GM19328 (cell line): ENCODE measurements around the gene PDGFRA.

Experiments
- ATAC-seq: cut with Tn5 transposase; IDR thresholded peaks from one replicate; pipeline ENCODE4 v1.9.1; 2021; ENCODE audit warnings: mild to moderate bottlenecking, moderate library complexity; ENCODE audit not compliant: unreplicated experiment

Gene PDGFRA

DNA sequence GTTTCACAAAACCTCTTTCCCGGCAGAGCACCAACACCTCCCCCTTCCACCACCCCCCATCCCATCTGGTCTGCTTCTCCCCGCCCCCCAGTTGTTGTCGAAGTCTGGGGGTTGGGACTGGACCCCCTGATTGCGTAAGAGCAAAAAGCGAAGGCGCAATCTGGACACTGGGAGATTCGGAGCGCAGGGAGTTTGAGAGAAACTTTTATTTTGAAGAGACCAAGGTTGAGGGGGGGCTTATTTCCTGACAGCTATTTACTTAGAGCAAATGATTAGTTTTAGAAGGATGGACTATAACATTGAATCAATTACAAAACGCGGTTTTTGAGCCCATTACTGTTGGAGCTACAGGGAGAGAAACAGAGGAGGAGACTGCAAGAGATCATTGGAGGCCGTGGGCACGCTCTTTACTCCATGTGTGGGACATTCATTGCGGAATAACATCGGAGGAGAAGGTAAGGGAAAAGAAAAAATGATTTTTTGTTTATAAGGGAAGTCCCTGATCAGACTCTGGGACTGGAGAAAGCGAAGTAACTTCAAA lies at the start of gene PDGFRA:
Gene PDGFRA, plus strand, starts transcription at position 333 of the 541 bp plus-strand sequence. CDS start 29,476 bp downstream, outside the sequence.
- ATAC-seq, result no peak

DNA sequence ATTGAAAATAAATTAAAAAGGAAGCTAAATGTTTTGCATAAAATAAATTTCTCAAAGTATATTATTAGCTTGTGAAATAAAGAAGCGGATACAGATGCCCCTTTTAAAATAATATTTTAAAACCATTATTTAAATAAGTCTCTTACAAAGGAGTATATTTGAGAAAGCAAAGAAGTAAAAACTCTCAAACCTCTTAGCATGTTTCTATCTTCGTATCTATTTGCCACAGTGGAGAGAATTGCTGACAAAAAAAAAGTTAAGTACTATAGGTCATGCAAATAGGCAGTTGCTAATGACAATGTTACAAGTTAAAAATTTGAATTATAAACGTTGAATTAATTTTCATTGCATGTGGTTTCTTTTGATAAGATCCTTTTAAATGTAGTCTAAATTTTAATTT lies 44.5 kb upstream of the PDGFRA start:
- ATAC-seq, result no peak

DNA sequence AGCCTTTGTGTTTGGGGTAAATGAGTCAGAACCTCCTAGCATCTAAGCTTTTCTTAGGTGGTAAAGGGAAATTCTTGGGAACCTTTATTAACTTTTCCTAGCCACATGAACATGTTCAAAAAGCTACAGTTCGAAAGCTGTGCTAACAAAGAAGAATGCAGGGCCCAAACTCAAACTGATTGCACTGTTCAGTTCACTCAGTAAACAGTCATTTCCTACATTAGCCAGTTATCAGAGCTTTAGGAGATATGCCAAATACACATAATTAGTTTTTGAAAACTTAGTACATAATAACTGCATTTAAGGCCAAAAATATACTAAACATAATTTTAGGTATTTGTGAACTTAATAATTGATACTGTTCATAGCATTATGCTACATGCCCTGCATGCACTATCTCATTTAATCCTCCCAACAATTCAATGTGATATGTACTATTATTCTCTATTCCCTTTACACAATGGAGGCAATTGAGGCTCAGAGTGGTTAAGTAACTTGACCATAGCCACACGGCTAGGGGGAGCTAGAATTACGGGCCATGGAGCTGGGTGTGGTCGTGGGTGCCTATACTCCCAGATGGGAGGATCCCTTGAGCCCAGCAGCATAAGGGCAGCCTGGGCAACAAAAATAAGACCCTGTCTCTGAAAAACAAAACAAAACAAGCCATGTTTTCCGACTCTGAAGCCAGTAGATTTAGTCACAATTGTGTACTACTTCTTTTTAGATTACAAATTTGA lies 43.9 kb upstream of the PDGFRA start:
- no peak for ATAC-seq

DNA sequence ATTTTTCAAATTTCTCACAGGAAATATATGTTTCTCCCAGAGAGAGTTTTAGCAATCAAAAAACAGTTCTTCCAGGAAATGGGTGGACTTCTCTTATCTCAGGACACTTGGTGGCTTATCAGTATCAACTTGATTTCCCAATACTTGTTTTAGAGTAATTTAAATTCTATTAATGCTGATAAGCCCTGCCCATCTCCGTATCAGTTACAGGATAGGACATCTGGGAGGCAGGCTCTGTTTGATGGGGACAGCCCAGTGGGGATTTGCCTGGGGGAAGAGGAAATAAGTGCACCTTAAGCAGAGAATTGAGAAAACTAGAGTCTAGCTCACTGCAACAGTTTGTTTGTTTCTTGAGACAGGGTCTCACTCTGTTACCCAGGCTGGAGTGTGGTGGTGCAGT lies 43.2 kb upstream of the PDGFRA start:
- no peak for ATAC-seq

DNA sequence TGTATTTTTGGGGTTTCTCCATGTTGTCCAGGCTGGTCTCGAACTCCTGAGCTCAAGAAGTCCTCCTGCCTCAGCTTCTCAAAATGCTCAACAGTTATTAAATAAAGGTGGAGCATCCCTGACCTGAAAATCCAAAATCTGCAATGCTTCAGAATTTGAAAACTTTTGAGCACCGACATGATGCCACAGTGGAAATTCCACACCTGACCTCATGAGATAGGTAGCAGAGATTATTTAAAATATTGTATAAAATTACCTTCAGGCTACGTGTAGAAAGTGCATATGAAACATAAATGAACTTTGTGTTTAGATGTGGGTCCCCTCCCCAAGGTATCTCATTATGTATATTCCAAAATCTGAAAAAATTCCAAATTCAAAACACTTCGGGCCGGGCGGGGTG lies 42.7 kb upstream of the PDGFRA start:
- ATAC-seq, result no peak

DNA sequence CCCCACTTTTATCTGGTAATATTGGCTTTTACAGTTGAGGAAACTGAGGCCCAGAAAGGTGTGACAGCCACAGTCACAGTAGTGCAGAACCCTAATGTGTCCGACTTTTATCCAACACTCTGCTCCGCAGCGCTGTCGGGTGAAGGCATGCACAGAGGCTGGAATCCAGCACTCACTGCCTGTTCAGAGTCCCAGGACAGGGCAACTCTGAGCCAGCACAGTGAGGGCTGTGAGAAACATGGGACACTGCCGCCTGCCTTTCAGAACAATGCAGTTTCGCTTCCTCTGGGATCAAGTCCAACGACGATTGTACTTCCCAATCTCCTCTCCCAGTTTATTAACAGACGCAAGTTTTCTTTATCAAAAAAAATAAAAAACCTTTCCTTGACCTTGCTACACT lies 41.9 kb upstream of the PDGFRA start:
- no peak for ATAC-seq

DNA sequence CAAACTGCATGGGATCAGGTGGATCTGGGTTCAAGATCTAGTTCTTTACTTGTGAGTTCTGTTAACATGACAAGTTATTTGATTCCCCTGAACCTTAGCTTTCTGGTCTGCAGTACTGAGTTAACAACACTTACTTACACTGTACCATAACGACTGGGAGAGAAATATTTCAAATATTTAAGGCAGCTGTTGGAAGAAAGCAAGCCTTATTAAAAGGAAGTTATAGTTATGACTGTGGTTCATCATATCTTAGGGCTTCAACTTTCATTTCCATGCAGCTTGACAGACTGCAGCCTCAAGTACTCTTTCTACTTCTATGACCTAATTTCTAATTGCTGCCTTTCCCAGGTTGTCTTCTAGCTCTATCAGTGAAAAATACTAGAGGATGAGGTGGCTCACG lies 40.0 kb upstream of the PDGFRA start:
- ATAC-seq, result no peak

DNA sequence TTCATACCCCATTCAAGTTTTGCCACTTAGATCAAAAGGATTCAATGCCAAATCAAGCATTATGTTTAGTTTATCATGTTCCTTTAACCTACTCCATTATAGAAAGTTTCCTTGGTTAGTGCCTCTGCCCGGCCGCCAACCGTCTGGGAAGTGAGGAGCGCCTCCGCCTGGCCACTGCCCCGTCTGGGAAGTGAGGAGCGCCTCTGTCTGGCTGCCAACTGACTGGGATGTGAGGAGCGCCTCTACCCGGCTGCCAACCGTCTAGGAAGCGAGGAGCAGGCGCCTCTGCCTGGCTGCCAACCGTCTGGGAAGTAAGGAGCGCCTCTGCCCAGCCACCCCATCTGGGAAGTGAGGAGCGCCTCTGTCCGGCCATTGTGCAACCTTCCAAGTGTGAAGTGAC lies 36.3 kb upstream of the PDGFRA start:
- no peak for ATAC-seq

DNA sequence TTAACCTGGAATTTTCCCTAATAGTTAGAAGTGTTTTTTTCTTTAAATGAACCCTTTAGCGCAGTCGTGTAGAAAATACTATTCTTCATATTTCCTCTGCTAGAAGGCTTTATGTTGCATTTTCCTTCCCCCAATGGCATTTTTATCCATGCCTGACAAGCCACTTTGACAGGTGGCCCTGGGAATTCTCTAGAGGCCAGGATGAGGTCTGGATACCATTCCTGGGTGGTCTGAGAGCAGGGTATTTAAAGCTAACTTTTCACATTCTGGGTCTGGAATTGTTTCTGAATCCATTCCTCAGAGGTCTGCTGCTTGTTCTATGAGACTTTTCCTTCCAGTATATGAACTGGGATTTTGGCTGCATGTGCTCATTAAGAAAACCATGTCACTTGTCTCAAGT lies 31.2 kb upstream of the PDGFRA start:
- ATAC-seq, result no peak

DNA sequence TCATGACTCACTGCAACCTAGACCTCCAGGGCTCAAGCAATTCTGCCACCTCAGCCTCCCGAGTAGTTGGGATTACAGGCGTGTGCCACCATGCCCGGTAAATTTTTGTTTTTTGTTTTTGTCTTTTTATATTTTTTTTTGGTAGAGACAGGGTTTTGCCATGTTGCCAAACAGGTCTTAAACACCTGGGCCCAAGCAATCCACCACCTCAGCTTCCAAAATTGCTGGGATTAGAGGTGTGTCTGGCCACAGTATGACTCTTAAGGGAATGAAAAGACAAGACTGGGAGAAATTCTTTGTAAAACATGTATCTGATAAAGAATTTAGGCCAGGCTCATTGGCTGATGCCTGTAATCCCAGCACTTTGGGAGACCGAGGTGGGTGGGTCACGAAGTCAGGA lies 29.2 kb upstream of the PDGFRA start:
- no peak for ATAC-seq

DNA sequence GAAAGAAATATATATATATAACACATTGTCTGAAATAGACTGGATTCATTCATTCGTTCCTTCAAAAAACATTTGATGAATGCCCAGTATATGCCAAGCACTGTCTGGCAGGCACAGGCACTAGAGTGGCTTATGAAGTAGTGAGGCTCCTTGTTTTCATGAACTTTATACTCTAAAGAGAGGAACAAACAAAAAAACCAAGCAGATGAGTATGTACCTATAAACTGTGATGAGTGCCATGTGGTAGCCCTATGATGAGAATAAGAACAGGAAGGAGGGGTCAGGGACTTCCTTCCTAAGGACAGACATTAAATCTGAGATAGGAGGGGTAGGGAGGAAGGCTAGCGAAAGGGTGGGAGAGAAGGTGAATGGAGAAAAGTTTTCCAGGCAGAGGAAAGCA lies 19.5 kb upstream of the PDGFRA start:
- no peak for ATAC-seq

DNA sequence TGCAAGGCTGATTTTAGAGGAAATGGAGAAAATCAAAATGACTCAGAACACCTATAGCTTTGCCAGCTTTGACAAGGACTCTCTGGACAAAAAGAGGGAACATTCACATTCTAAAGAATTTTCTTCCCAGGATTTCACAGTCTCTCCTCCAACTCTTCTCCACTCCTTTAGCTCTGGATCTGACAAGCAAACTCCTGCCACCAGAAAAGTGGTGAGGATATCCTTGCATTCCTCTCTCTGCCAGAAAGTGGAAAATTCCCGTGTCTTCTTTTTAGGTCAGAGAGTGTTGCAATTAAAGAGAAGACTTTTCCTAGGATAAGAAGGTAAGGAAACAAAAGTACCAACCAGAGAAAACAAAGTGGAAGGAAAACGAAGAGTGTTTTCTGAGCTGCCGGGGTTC lies 16.1 kb upstream of the PDGFRA start:
- no peak for ATAC-seq

DNA sequence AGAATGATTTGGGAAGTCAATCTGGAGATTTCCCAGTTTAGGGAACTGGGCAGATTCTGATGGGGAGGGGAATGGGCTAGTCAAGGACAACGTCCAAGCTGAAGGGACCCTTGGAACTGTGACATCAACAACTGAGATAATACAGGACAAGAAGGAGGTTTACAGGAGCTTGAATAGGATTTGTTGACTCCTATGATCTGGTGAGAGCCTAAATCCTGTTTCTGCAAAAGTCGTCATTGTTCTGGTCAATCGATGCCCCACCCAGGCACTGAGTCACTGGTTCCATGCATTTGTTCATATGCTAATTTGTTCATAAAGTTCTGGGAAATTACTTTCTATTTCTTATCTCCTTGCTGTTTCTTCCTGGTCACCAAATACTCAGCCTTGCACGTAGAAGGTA lies 15.3 kb upstream of the PDGFRA start:
- ATAC-seq, result no peak

DNA sequence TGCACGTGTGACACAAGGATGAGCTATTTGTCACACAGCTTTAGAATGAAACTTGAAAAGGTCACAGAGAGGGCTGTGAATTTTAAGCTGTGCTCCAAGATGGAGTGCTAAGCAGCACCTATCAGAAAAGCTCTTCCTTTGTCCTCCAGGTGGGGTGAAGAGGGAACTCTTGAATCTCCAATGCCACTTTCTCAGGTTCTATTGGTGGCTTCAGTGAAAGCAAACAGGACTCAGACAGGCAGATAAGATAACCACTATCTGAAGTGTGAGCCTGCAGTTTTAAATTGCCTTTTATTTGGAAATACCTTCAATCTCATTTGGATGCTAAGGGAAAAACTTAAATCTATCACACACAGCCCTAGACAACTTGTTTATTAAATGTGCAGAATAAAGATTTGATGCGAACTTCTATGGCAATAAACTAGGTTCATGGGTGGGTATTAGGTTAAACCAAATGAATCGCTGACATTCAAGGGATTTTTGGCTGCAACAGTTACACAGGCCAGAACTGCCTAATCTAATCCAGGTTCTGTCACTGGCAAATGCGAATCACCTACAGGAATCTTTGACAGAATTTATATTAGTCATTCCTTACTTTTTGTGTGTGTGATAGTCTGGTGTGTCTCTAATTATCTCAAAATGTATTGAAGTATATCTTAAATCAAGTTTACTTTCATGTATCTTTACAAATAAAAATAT lies 13.6 kb upstream of the PDGFRA start:
- no peak for ATAC-seq

DNA sequence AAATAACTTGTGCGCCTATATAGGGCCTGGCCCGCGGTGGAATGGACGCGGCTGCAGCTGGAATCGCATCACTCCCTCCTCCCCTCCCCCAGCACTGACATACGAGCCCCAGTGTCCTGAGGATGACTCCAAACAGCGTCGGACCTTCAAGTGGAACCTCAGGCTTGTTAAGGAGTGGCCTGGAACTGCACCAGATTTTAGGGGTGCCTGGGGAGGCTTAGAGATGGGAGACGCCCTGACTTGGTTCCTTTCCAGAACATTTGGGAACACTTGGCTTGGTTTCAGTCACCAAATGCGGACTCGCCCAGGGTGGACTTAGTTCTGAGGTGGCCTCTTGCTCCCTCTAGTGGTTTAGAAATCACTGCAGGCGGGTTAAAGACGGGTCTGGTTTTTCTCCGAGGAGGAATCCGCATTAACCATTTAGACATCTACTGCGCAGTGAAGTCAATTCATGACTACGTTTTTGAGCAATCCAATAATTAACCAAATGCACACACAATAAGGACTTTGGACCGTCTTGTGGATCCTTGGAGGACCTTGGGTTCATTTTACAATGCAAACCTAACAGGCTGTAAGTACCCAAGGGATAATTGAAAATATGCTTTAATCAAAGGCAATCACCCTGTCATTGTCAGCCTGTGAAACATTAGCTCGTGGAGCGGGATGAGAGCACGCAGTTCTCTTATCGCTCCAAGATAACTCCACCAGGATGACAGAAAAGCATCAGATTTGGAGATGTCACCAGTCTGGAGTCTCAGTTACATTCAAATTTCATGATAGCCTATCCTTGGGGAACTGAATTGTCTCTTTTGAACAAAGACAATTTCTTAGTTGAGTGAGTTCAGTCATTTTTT lies 11.2 kb upstream of the PDGFRA start:
- no peak for ATAC-seq

DNA sequence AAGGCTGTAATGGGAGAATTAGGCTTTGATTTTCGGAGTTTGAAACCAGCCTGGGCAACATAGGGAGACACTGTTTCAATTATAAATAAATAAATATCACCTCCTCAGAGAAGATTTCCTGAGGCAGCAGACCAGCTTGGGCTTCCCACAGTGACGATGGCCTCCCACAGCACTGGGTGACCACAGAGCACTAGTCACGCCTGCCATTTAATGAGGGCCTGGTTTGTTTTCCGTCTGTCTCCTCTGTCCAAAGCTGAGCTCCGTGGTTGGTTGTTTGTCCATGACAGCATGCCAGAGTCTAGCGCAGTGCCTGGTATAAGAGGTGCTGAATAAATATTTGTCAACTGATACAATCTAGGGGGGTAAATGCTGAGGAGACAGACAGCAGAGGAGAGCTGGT lies 10.4 kb upstream of the PDGFRA start:
- ATAC-seq, result no peak

DNA sequence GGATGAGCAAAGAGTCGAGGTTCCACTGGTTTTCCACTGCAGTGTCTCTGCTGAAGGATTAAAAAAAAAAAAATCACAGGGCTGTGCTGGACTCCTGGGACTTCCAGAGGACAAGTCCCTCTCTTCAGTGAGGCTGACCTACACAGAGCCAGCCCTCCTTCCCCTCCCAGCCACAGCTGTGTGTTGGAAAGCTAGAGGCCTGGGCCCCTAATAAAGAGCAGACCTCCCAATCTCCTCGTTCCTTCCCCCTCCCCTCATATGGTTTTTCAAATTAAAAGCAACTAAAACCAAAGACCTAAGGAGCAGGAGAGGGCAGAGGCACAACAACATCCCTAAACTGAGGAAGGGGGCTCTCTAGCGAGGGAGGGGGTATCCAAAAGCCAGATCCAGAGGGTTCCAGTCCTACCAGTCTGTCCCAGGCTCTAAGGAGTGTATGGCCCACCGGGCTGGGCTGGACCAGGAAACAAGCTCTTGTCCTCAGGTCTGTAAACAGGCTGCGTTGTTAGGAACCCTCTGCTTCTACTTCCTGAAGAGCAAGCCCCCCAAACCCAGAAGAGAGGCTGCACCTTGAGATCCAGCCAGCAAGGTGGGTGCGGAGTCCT lies 4.0 kb upstream of the PDGFRA start:
- ATAC-seq, result no peak

DNA sequence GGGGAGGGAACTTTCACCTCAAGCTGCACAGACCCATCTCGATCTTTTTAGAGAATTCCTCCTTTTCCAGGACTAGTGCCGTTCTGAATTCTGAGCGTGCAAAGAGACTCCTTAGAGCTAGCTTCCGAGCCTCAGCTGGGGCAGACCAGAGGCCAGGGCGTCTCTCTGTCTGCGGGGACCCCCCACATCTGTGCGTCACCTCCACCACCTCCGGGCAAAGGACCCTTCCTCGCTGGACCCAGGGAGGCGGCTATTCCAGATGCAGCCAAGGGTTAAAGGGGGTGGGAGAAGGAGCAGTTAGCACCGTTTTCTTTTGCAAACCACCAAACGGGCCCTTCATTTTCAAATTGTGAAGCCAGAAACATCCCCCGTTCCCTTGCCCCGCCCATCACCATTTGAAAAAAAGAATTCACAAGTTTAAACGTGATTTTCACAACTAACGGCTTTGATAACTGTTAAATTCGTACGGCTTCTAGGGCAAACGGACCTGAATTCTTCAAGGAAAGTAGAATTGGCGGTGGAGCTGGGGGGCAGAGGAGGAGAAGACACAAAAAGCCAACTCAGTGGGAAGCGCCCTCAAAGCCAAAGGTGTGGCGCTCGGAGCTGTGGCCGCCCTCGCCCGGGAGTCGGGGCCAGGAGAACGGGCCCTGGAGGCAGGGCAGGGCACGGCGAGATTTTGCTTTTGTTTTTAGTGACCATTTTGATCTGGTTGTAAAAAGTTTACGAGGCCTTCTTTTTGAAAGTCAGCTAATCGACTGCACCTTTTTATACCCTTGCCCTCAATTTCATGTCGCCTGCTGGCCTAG lies 3.3 kb upstream of the PDGFRA start:
- ATAC-seq, result no peak

DNA sequence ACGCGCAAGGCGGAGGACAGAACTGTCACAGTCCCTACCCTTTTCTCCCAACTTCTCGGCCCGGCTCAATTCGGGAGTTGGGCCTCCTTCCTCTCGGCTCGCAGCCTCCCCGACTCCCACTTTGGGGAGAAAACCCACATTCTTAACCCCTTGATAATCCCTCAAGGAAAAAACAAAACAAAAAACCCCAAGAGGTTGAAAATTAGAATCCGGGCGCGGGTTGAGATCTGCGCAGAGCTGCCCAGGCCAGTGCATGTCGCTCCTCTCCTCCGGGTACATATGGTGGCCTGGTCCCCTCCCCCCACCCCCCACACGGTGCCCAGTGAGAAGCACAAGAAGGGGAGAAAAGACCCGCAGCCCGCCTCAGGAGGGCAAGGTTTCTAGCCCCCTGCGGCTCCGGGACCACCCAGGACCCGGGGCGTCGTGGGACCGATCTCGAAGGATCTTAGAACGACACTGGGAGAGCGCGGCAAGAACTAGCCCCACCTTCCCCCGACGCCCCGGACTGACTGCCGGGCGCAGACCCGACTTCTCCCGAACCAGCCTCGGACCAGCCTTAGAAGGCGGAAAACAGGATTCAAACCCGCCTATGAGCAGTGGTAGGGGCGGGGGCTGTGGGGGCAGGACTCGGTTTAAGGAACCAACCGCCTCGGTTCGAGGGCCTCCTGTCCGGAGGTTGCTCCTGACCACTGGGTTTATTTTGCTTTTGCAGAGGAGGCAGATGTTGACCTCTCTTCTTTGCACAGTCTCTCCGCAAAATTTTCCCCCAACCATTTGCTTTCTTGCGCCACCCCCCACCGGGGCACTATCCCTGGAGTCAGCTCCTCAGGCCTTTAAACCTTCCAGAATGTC lies 2.5 kb upstream of the PDGFRA start:
- ATAC-seq, result no peak
